ENCODE measurements around the gene PLXDC1.

Gene PLXDC1

GRCh38 chr17:39097150-39097519 is 54.3 kb downstream of the PLXDC1 start:
- no peak overlapping the region for H3K9ac ChIP-seq (ENCODE audit: insufficient read length, low read depth)
- H3K4me1 ChIP-seq (ENCODE audit: insufficient read depth, insufficient read length) = peaks cover 6% of the 10 kb centered on the region
- TF ChIP-seq SUZ12 (IDR thresholded peaks at IDR 0.05; ENCODE audit: extremely low read depth, insufficient read depth, insufficient read length) = no peak
- TF ChIP-seq YY1 (IDR thresholded peaks at IDR 0.05; ENCODE audit: insufficient read depth, insufficient read length) = no peak
- no peak for TF ChIP-seq ZNF274 (IDR thresholded peaks at IDR 0.05; ENCODE audit: low read depth, low read length)
- H3K9me3 ChIP-seq (ENCODE audit: insufficient read depth, low read length) = no peaks in the 10 kb centered on the region
- DNase-seq (ENCODE audit: low read depth, low spot score) = no peak
- H3K27me3 ChIP-seq (ENCODE audit: insufficient read depth, insufficient read length) = no peaks in the 10 kb centered on the region
- H3K36me3 ChIP-seq (ENCODE audit: insufficient read depth, insufficient read length, low read length) = no peaks in the 10 kb centered on the region
- H3K4me3 ChIP-seq (ENCODE audit: insufficient read length, low read depth) = no peak overlapping the region

DNA sequence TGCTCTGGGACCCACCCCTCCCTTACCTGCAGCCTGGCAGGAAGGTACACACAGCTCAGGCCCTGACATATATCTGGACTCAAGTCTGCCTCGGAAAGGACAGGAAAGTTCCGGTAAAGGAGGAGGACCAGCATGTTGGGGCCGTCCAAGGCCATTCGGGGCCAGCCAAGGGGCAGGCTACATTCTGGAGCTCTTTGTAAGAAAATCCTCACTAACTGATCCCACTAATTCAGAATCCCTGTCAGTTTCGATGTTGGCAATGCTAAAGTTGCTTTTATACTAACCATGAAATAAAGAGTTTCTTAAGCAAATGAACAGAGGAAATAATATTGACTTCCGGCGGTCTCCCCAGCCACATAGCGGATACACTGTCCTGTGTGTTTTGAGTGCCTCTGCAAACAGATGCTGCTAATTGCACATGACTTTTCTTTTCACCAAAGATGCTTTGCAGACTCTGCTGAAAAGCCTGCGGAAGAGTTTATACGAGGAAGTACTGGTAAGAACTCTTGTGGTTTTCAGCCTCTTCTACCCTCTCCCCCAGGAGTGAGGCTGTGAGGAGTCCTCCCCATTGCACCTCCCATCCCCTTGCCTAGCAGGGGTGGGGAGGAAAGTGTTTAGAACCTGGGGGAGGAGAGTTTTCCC is 54.8 kb downstream of the PLXDC1 start:
- no peak for TF ChIP-seq ZNF274 (IDR thresholded peaks at IDR 0.05; ENCODE audit: low read depth, low read length)
- TF ChIP-seq SUZ12 (IDR thresholded peaks at IDR 0.05; ENCODE audit: extremely low read depth, insufficient read depth, insufficient read length) = no peak
- no peak for TF ChIP-seq YY1 (IDR thresholded peaks at IDR 0.05; ENCODE audit: insufficient read depth, insufficient read length)
- Histone ChIP-seq H3K9me3 (ENCODE audit: insufficient read depth, low read length) (no peaks in the 10 kb centered on the region), H3K4me1 (ENCODE audit: insufficient read depth, insufficient read length) (peaks cover 6% of the 10 kb centered on the region), H3K4me3 (ENCODE audit: insufficient read length, low read depth) (no peak overlapping the region), H3K27me3 (ENCODE audit: insufficient read depth, insufficient read length) (no peaks in the 10 kb centered on the region), H3K36me3 (ENCODE audit: insufficient read depth, insufficient read length, low read length) (no peaks in the 10 kb centered on the region), H3K9ac (ENCODE audit: insufficient read length, low read depth) (peak overlapping the region; percentile 15)
- no peak for DNase-seq (ENCODE audit: low read depth, low spot score)

DNA sequence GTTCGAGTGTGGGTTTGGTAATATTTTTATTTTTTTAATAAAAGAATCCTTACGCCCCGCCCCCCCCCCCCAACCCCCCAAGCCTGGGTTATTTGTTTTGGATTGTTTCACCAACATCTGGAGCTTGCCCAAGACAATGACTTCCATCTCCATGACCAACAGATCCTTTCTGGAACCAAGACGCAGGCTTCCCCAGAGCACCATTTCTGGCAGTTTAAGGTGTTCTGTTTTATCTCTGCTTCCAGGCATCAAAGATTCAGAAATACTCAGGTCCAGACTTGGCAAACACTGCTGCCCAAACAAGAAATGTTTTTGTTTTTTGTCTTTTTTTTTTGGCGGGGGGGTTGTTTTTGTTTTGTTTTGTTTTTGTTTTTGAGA is 56.1 kb downstream of the PLXDC1 start:
- no peaks in the 10 kb centered on the region for H3K27me3 ChIP-seq (ENCODE audit: insufficient read depth, insufficient read length)
- H3K36me3 ChIP-seq (ENCODE audit: insufficient read depth, insufficient read length, low read length) = no peaks in the 10 kb centered on the region
- no peak overlapping the region for H3K4me3 ChIP-seq (ENCODE audit: insufficient read length, low read depth)
- DNase-seq (ENCODE audit: low read depth, low spot score) = no peak
- H3K9ac ChIP-seq (ENCODE audit: insufficient read length, low read depth) = no peak overlapping the region
- peaks cover 7% of the 10 kb centered on the region for H3K4me1 ChIP-seq (ENCODE audit: insufficient read depth, insufficient read length)
- H3K9me3 ChIP-seq (ENCODE audit: insufficient read depth, low read length) = no peaks in the 10 kb centered on the region
- TF ChIP-seq YY1 (IDR thresholded peaks at IDR 0.05; ENCODE audit: insufficient read depth, insufficient read length) (no peak), ZNF274 (IDR thresholded peaks at IDR 0.05; ENCODE audit: low read depth, low read length) (no peak), SUZ12 (IDR thresholded peaks at IDR 0.05; ENCODE audit: extremely low read depth, insufficient read depth, insufficient read length) (no peak)

DNA sequence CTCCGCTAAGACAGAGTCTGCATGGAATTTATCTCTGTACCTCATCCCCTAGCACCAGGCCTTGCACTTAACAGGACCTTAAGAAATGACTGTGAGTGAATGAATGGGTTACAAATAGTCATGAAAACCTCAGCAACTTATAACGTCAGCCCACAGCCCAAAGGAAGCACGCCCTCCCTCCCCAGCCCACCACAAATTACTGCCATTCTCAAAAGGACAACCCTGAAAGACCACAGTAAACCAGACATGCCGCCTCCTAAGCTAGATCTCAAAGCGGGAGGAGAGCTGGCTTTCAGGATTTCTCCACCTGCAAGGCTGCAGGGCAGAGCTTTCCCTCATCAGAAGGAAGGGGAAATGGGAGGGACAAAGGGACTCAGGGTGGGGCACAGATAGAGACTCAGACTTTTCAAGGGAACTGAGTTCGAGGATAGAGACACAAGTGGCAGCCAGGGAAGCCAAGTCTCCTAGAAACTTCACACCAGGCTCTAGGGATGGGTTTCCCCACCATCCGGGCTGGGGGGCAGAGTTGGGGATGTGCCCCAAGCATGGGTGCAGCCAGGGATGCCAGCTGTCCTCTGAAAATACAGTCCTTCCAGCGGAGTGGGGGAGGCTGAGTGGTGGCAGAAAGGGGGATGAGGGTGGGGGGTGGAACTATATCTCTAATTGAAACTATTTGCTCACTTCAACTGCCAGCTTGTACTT is 56.7 kb downstream of the PLXDC1 start:
- DNase-seq (ENCODE audit: low read depth, low spot score) = no peak
- TF ChIP-seq YY1 (IDR thresholded peaks at IDR 0.05; ENCODE audit: insufficient read depth, insufficient read length) (no peak), ZNF274 (IDR thresholded peaks at IDR 0.05; ENCODE audit: low read depth, low read length) (no peak), SUZ12 (IDR thresholded peaks at IDR 0.05; ENCODE audit: extremely low read depth, insufficient read depth, insufficient read length) (no peak)
- H3K27me3 ChIP-seq (ENCODE audit: insufficient read depth, insufficient read length) = no peaks in the 10 kb centered on the region
- H3K9me3 ChIP-seq (ENCODE audit: insufficient read depth, low read length) = no peaks in the 10 kb centered on the region
- no peak overlapping the region for H3K9ac ChIP-seq (ENCODE audit: insufficient read length, low read depth)
- no peak overlapping the region for H3K4me3 ChIP-seq (ENCODE audit: insufficient read length, low read depth)
- peaks cover 7% of the 10 kb centered on the region for H3K4me1 ChIP-seq (ENCODE audit: insufficient read depth, insufficient read length)
- no peaks in the 10 kb centered on the region for H3K36me3 ChIP-seq (ENCODE audit: insufficient read depth, insufficient read length, low read length)

- Histone ChIP-seq H3K27me3 (ENCODE audit: insufficient read depth, insufficient read length) (no peaks in the 10 kb centered on the region), H3K9ac (ENCODE audit: insufficient read length, low read depth) (no peak overlapping the region), H3K4me3 (ENCODE audit: insufficient read length, low read depth) (no peak overlapping the region), H3K9me3 (ENCODE audit: insufficient read depth, low read length) (no peaks in the 10 kb centered on the region), H3K4me1 (ENCODE audit: insufficient read depth, insufficient read length) (peaks cover 2% of the 10 kb centered on the region), H3K36me3 (ENCODE audit: insufficient read depth, insufficient read length, low read length) (no peaks in the 10 kb centered on the region)
- DNase-seq (ENCODE audit: low read depth, low spot score) = no peak
- TF ChIP-seq ZNF274 (IDR thresholded peaks at IDR 0.05; ENCODE audit: low read depth, low read length) (no peak), YY1 (IDR thresholded peaks at IDR 0.05; ENCODE audit: insufficient read depth, insufficient read length) (no peak)
Observed at GRCh38 chr17:39092692-39093230, 58.7 kb downstream of the PLXDC1 start.

GRCh38 chr17:39090908-39091665 is 60.4 kb downstream of the PLXDC1 start:
- H3K9ac ChIP-seq (ENCODE audit: insufficient read length, low read depth) = no peak overlapping the region
- H3K4me3 ChIP-seq (ENCODE audit: insufficient read length, low read depth) = no peak overlapping the region
- no peak for DNase-seq (ENCODE audit: low read depth, low spot score)
- H3K36me3 ChIP-seq (ENCODE audit: insufficient read depth, insufficient read length, low read length) = no peaks in the 10 kb centered on the region
- TF ChIP-seq ZNF274 (IDR thresholded peaks at IDR 0.05; ENCODE audit: low read depth, low read length) (no peak), SUZ12 (IDR thresholded peaks at IDR 0.05; ENCODE audit: extremely low read depth, insufficient read depth, insufficient read length) (no peak), YY1 (IDR thresholded peaks at IDR 0.05; ENCODE audit: insufficient read depth, insufficient read length) (no peak)
- no peaks in the 10 kb centered on the region for H3K9me3 ChIP-seq (ENCODE audit: insufficient read depth, low read length)
- no peaks in the 10 kb centered on the region for H3K27me3 ChIP-seq (ENCODE audit: insufficient read depth, insufficient read length)
- peaks cover 4% of the 10 kb centered on the region for H3K4me1 ChIP-seq (ENCODE audit: insufficient read depth, insufficient read length)

DNA sequence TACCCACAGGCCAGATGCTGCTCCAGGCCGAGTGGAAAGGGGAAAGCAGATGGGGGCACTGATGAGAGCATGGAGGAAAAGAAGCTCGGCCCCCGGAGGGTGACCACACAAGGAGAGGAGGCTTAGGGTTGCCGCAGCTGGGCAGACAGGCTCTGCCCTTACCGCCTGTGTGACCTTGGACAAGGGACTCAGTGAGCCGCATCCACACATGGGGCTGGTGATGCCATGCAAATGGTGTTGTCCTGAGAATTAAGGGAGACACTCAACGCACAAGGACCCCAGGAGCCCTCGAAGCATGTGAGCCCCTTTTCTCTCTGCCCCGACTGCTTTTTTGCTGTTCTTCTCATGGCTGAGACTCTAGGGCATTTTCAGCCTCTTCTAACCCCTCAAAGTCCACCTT is 61.0 kb downstream of the PLXDC1 start:
- H3K36me3 ChIP-seq (ENCODE audit: insufficient read depth, insufficient read length, low read length) = no peaks in the 10 kb centered on the region
- no peak for DNase-seq (ENCODE audit: low read depth, low spot score)
- TF ChIP-seq YY1 (IDR thresholded peaks at IDR 0.05; ENCODE audit: insufficient read depth, insufficient read length) = no peak
- TF ChIP-seq SUZ12 (IDR thresholded peaks at IDR 0.05; ENCODE audit: extremely low read depth, insufficient read depth, insufficient read length) = no peak
- no peak for TF ChIP-seq ZNF274 (IDR thresholded peaks at IDR 0.05; ENCODE audit: low read depth, low read length)
- H3K4me1 ChIP-seq (ENCODE audit: insufficient read depth, insufficient read length) = peaks cover 4% of the 10 kb centered on the region
- H3K9me3 ChIP-seq (ENCODE audit: insufficient read depth, low read length) = no peaks in the 10 kb centered on the region
- peak overlapping the region; percentile 4 for H3K9ac ChIP-seq (ENCODE audit: insufficient read length, low read depth)
- no peaks in the 10 kb centered on the region for H3K27me3 ChIP-seq (ENCODE audit: insufficient read depth, insufficient read length)
- H3K4me3 ChIP-seq (ENCODE audit: insufficient read length, low read depth) = no peak overlapping the region

Data from NT2/D1 (cell line).